ENCODE data around the gene THAP10.
"Not testable (repeated sequence)": the region's sequence is repeated elsewhere in the genome, so short reads cannot be mapped to it uniquely, and the experiment has no call there.

THAP10 gene

GRCh38 chr15:70859998-70860397, 32.2 kb downstream of the THAP10 start:
- H3K9me3 ChIP-seq (ENCODE audit: control insufficient read depth in 2 of 2, low read length in 2 of 2), result no peaks in the 10 kb centered on the region
- H3K27me3 ChIP-seq (ENCODE audit: control insufficient read depth in 1 of 2, insufficient read depth in 2 of 2, low read length in 2 of 2), result no peaks in the 10 kb centered on the region
- H3K27ac ChIP-seq (ENCODE audit: low read length), result no peak overlapping the region
- H3K36me3 ChIP-seq (ENCODE audit: control insufficient read depth in 2 of 2, insufficient read depth in 2 of 2, low read length in 2 of 2), result no peaks in the 10 kb centered on the region
- H3K4me1 ChIP-seq (ENCODE audit: control insufficient read depth, insufficient read depth, low read length), result peaks cover 12% of the 10 kb centered on the region
- no peak overlapping the region for H3K4me3 ChIP-seq (ENCODE audit: low read length in 2 of 2)
- no peak overlapping the region for H3K9ac ChIP-seq (ENCODE audit: low read length in 2 of 2)

GRCh38 chr15:70859322-70859908, 32.8 kb downstream of the THAP10 start:
- Histone ChIP-seq H3K27ac (ENCODE audit: low read length) (no peak overlapping the region), H3K4me1 (ENCODE audit: control insufficient read depth, insufficient read depth, low read length) (peaks cover 16% of the 10 kb centered on the region), H3K9ac (ENCODE audit: low read length in 2 of 2) (no peak overlapping the region), H3K27me3 (ENCODE audit: control insufficient read depth in 1 of 2, insufficient read depth in 2 of 2, low read length in 2 of 2) (no peaks in the 10 kb centered on the region), H3K9me3 (ENCODE audit: control insufficient read depth in 2 of 2, low read length in 2 of 2) (no peaks in the 10 kb centered on the region), H3K36me3 (ENCODE audit: control insufficient read depth in 2 of 2, insufficient read depth in 2 of 2, low read length in 2 of 2) (no peaks in the 10 kb centered on the region), H3K4me3 (ENCODE audit: low read length in 2 of 2) (no peak overlapping the region)

GRCh38 chr15:70858614-70859321, 33.5 kb downstream of the THAP10 start:
- not testable (repeated sequence) for H3K4me3 ChIP-seq (ENCODE audit: low read length in 2 of 2); H3K9me3 ChIP-seq (ENCODE audit: control insufficient read depth in 2 of 2, low read length in 2 of 2); H3K9ac ChIP-seq (ENCODE audit: low read length in 2 of 2); H3K27ac ChIP-seq (ENCODE audit: low read length); H3K27me3 ChIP-seq (ENCODE audit: control insufficient read depth in 1 of 2, insufficient read depth in 2 of 2, low read length in 2 of 2); H3K36me3 ChIP-seq (ENCODE audit: control insufficient read depth in 2 of 2, insufficient read depth in 2 of 2, low read length in 2 of 2)
- H3K4me1 ChIP-seq (ENCODE audit: control insufficient read depth, insufficient read depth, low read length), result peaks cover 18% of the 10 kb centered on the region

- Histone ChIP-seq H3K27me3 (ENCODE audit: control insufficient read depth in 1 of 2, insufficient read depth in 2 of 2, low read length in 2 of 2) (no peaks in the 10 kb centered on the region), H3K36me3 (ENCODE audit: control insufficient read depth in 2 of 2, insufficient read depth in 2 of 2, low read length in 2 of 2) (no peaks in the 10 kb centered on the region), H3K27ac (ENCODE audit: low read length) (peak overlapping the region; percentile 53), H3K4me3 (ENCODE audit: low read length in 2 of 2) (no peak overlapping the region), H3K9ac (ENCODE audit: low read length in 2 of 2) (no peak overlapping the region), H3K9me3 (ENCODE audit: control insufficient read depth in 2 of 2, low read length in 2 of 2) (no peaks in the 10 kb centered on the region), H3K4me1 (ENCODE audit: control insufficient read depth, insufficient read depth, low read length) (peaks cover 25% of the 10 kb centered on the region)
Observed at GRCh38 chr15:70857562-70858285, 34.5 kb downstream of the THAP10 start.

GRCh38 chr15:70856884-70857561, 35.2 kb downstream of the THAP10 start:
- no peak overlapping the region for H3K9ac ChIP-seq (ENCODE audit: low read length in 2 of 2)
- no peaks in the 10 kb centered on the region for H3K36me3 ChIP-seq (ENCODE audit: control insufficient read depth in 2 of 2, insufficient read depth in 2 of 2, low read length in 2 of 2)
- H3K4me3 ChIP-seq (ENCODE audit: low read length in 2 of 2), result peak overlapping the region in 1 of 2 donors; percentile 29
- H3K4me1 ChIP-seq (ENCODE audit: control insufficient read depth, insufficient read depth, low read length), result peaks cover 25% of the 10 kb centered on the region
- H3K27me3 ChIP-seq (ENCODE audit: control insufficient read depth in 1 of 2, insufficient read depth in 2 of 2, low read length in 2 of 2), result no peaks in the 10 kb centered on the region
- H3K27ac ChIP-seq (ENCODE audit: low read length), result peak overlapping the region; percentile 53
- no peaks in the 10 kb centered on the region for H3K9me3 ChIP-seq (ENCODE audit: control insufficient read depth in 2 of 2, low read length in 2 of 2)

- Histone ChIP-seq H3K9me3 (ENCODE audit: control insufficient read depth in 2 of 2, low read length in 2 of 2) (no peaks in the 10 kb centered on the region), H3K9ac (ENCODE audit: low read length in 2 of 2) (no peak overlapping the region), H3K4me3 (ENCODE audit: low read length in 2 of 2) (peak overlapping the region in 1 of 2 donors; percentile 29), H3K27ac (ENCODE audit: low read length) (peak overlapping the region; percentile 53), H3K27me3 (ENCODE audit: control insufficient read depth in 1 of 2, insufficient read depth in 2 of 2, low read length in 2 of 2) (no peaks in the 10 kb centered on the region), H3K4me1 (ENCODE audit: control insufficient read depth, insufficient read depth, low read length) (peaks cover 25% of the 10 kb centered on the region), H3K36me3 (ENCODE audit: control insufficient read depth in 2 of 2, insufficient read depth in 2 of 2, low read length in 2 of 2) (peaks cover 0 to 6% of the 10 kb centered on the region in 2 donors)
Observed at GRCh38 chr15:70856177-70856883, 35.9 kb downstream of the THAP10 start.

GRCh38 chr15:70855764-70856163, 36.5 kb downstream of the THAP10 start:
- Histone ChIP-seq H3K27me3 (ENCODE audit: control insufficient read depth in 1 of 2, insufficient read depth in 2 of 2, low read length in 2 of 2) (no peaks in the 10 kb centered on the region), H3K36me3 (ENCODE audit: control insufficient read depth in 2 of 2, insufficient read depth in 2 of 2, low read length in 2 of 2) (peaks cover 0 to 6% of the 10 kb centered on the region in 2 donors), H3K9me3 (ENCODE audit: control insufficient read depth in 2 of 2, low read length in 2 of 2) (no peaks in the 10 kb centered on the region), H3K9ac (ENCODE audit: low read length in 2 of 2) (no peak overlapping the region), H3K4me1 (ENCODE audit: control insufficient read depth, insufficient read depth, low read length) (peaks cover 25% of the 10 kb centered on the region), H3K4me3 (ENCODE audit: low read length in 2 of 2) (no peak overlapping the region), H3K27ac (ENCODE audit: low read length) (no peak overlapping the region)

- no peaks in the 10 kb centered on the region for H3K9me3 ChIP-seq (ENCODE audit: control insufficient read depth in 2 of 2, low read length in 2 of 2)
- peaks cover 25% of the 10 kb centered on the region for H3K4me1 ChIP-seq (ENCODE audit: control insufficient read depth, insufficient read depth, low read length)
- peak overlapping the region; percentile 89 for H3K27ac ChIP-seq (ENCODE audit: low read length)
- peaks cover 0 to 6% of the 10 kb centered on the region in 2 donors for H3K36me3 ChIP-seq (ENCODE audit: control insufficient read depth in 2 of 2, insufficient read depth in 2 of 2, low read length in 2 of 2)
- peak overlapping the region; percentile 64 to 86 for H3K4me3 ChIP-seq (ENCODE audit: low read length in 2 of 2)
- peak overlapping the region; percentile 79 to 91 for H3K9ac ChIP-seq (ENCODE audit: low read length in 2 of 2)
- no peaks in the 10 kb centered on the region for H3K27me3 ChIP-seq (ENCODE audit: control insufficient read depth in 1 of 2, insufficient read depth in 2 of 2, low read length in 2 of 2)
Observed at GRCh38 chr15:70854666-70854976, 37.6 kb downstream of the THAP10 start.

GRCh38 chr15:70853973-70854665, 38.1 kb downstream of the THAP10 start, which contains the start of gene LARP6:
Gene LARP6 (minus strand): TSS chr15:70854157. CDS start chr15:70854088, 69 bp downstream.
- H3K9ac ChIP-seq (ENCODE audit: low read length in 2 of 2), result peak within 1 kb of the TSS; percentile 79 to 91
- peaks cover 25% of the 10 kb centered on the region for H3K4me1 ChIP-seq (ENCODE audit: control insufficient read depth, insufficient read depth, low read length)
- H3K27ac ChIP-seq (ENCODE audit: low read length), result peak within 1 kb of the TSS; percentile 89
- H3K27me3 ChIP-seq (ENCODE audit: control insufficient read depth in 1 of 2, insufficient read depth in 2 of 2, low read length in 2 of 2), result no peaks in the 10 kb centered on the region
- peaks cover 0 to 6% of the 10 kb centered on the region in 2 donors for H3K36me3 ChIP-seq (ENCODE audit: control insufficient read depth in 2 of 2, insufficient read depth in 2 of 2, low read length in 2 of 2)
- no peaks in the 10 kb centered on the region for H3K9me3 ChIP-seq (ENCODE audit: control insufficient read depth in 2 of 2, low read length in 2 of 2)
- peak within 1 kb of the TSS; percentile 73 to 86 for H3K4me3 ChIP-seq (ENCODE audit: low read length in 2 of 2)
